Thyroid gland (tissue), 4 donors: ENCODE measurements around the gene CASS4.

Experiments
- POLR2A ChIP-seq, 2 donors: fragments of 450-650 bp; IDR thresholded peaks; one replicate each; pipeline ENCODE4 v1.6.1; 2017; ENCODE audit warnings: antibody characterized with exemption in 2 of 2, mild to moderate bottlenecking in 2 of 2, moderate library complexity in 1 of 2
- TF ChIP-seq, protein P1 (sequence below), 6 experiments: fragments of 200-600 bp in 3 of 6; fragments of 450-650 bp in 3 of 6; sonication (generic) in 3 of 6; IDR thresholded peaks; one replicate each; pipeline ENCODE4 v1.5.1; 2016 to 2019; ENCODE audit warnings: antibody characterized with exemption in 6 of 6, mild to moderate bottlenecking in 2 of 6, inconsistent platforms in 1 of 6, moderate library complexity in 1 of 6

GRCh38 chr20:56453352-56453751, 41.3 kb downstream of the CASS4 start:
- TF ChIP-seq, protein P1, sequence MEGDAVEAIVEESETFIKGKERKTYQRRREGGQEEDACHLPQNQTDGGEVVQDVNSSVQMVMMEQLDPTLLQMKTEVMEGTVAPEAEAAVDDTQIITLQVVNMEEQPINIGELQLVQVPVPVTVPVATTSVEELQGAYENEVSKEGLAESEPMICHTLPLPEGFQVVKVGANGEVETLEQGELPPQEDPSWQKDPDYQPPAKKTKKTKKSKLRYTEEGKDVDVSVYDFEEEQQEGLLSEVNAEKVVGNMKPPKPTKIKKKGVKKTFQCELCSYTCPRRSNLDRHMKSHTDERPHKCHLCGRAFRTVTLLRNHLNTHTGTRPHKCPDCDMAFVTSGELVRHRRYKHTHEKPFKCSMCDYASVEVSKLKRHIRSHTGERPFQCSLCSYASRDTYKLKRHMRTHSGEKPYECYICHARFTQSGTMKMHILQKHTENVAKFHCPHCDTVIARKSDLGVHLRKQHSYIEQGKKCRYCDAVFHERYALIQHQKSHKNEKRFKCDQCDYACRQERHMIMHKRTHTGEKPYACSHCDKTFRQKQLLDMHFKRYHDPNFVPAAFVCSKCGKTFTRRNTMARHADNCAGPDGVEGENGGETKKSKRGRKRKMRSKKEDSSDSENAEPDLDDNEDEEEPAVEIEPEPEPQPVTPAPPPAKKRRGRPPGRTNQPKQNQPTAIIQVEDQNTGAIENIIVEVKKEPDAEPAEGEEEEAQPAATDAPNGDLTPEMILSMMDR (IDR thresholded peaks at IDR 0.05): no peak
- TF ChIP-seq POLR2A (IDR thresholded peaks at IDR 0.05): no peak
